GM04503 (cell line): Measurements from ENCODE around the gene SLC6A19.

Source experiments
- DNase-seq: peaks from one replicate; pipeline ENCODE4 v3.0.0-alpha.2; 2012; ENCODE audit warnings: low read depth

Gene SLC6A19

DNA sequence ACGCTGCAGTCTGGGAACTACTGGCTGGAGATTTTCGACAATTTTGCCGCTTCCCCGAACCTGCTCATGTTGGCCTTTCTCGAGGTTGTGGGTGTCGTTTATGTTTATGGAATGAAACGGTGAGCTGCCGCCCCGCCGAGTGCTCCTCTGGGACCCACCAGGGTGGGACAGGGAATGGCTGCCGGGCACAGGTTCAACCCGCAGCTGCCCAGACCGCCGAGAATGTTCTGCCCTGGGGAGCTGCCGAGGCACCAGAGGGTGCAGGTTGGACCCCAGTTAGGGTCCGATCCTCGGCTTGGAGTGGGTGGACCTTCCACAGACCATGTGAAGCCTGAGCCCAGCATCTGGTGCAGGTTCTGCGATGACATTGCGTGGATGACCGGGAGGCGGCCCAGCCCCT, 42.9 kb downstream of the SLC6A19 start:
- no peak for DNase-seq

- no peak for DNase-seq
These were observed 43.6 kb downstream of the SLC6A19 start for GRCh38 chr5:1244976-1245375.

DNA sequence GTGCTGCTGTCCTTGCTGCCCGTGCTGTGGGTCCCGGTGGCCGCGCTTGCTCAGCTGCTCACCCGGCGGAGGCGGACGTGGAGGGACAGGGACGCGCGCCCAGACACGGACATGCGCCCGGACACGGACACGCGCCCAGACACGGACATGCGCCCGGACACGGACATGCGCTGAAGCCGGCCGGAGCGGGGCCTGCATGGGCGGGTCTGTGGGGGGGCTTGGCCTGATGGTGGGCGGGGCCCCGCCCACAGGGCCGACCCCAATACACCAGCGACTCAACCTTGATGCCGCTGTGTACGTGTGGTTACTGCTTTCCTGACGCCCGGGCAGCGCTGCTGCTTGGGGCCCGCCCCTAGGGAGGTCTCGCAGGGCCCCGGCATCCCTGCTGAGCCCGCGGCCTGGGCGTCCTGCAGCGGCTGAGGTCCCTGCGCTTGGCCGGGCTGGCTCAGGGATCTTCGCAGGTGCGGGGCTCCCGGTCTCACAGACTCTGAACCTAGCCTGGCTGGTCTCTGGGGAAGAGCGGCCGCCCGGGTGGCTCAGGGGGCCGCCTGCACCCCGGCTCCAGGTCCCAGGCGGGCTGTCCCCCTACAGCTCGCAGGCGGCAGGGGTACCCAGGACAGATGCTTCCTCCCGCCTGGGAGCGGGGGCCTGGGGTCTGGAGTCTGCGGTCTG, 44.6 kb downstream of the SLC6A19 start:
- DNase-seq = no peak

DNA sequence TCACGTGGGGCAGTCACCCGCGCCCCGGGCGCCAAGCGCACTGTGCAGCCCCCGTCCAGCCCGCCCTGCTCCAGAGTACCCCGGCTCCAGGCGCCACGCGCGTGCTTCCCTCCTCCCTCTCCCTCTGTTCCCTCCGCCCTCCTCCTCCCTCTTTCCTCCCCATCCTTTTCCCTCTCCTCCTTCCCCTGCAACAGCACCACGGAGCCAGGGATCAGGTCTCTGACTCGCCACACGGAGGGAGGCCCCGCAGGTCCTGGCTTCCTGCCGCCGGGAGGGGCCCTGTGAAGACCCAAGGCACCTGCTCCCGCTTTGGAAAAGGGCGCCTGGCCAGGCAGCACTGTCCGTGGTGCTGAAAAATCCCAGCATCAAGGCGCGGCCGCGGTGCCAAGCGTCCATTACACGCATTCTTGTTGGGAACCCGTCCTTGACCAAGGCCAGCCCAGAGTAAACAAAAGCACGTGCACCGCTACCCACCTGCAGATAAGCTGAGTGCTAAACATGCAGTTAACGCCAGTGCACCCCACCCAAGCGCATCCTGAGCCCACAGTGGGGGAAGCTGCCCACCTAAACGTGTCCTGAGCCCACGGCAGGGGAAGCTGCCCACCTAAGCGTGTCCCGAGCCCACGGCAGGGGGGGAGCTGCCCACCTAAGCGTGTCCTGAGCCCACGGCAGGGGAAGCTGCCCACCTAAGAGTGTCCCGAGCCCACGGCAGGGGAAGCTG, 45.5 kb downstream of the SLC6A19 start:
- no peak for DNase-seq

GRCh38 chr5:1247811-1248210, 46.4 kb downstream of the SLC6A19 start:
- no peak for DNase-seq

GRCh38 chr5:1249366-1250280, 48.2 kb downstream of the SLC6A19 start:
- no peak for DNase-seq

DNA sequence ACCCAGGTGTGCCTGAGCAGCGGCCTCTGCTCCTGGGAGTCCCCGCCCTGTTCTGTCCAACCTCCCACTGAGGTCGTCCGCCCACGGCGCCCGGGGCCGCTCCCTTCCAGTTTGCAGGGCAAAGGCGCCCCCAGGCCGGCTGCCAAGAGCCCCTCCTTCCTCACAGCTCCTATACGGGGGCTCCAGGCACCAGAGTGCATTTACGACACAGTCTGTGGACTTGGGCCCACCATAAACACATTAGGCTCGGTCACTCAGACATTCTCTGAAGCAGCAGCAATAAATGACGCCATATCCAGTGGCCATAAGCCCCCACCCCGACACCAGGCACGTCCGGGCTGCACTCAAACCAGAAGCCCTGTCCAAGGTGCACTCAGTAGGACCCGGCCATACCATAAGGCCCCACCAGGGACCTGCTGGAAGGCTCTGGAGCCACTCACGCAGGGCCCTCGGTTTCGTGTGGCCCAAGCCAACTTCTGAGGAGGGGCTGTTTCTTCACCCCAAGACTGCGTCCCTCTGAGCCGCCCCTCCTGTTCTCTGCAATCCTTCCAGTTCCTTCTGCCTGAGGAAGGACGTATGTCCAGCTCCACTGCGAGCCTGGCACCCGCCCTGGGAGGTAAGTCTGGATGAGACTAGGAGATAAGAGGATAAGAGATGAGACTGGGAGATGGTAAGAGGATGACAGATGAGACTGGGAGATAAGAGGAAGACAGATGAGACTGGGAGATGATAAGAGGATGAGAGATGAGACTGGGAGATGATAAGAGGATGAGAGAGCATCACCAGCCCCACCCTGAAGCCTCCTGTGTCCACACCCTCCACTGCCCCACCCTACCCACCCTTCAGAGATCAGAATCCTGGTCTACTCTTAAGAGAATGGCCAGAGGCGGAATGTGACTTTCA, 50.5 kb downstream of the SLC6A19 start:
- DNase-seq = no peak

DNA sequence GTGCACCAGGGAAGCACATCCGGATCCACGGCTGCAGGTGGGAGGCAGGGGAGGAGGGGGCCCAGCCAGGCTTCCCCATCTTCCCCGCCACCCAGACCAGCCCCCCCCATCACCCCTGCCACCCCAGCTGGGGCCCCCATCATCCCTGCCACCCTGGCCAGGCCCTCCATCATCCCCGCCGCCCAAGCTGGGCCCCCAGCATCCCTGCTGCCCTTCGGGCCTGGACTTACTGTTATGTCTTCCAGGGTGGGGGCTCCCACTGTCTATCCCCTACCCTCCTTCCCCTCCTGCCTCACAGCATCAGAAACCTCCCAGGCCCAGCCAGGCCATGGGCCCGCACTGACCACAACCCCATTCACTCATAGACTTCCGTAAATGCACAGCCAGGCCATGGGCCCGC, 51.3 kb downstream of the SLC6A19 start:
- DNase-seq = no peak

DNA sequence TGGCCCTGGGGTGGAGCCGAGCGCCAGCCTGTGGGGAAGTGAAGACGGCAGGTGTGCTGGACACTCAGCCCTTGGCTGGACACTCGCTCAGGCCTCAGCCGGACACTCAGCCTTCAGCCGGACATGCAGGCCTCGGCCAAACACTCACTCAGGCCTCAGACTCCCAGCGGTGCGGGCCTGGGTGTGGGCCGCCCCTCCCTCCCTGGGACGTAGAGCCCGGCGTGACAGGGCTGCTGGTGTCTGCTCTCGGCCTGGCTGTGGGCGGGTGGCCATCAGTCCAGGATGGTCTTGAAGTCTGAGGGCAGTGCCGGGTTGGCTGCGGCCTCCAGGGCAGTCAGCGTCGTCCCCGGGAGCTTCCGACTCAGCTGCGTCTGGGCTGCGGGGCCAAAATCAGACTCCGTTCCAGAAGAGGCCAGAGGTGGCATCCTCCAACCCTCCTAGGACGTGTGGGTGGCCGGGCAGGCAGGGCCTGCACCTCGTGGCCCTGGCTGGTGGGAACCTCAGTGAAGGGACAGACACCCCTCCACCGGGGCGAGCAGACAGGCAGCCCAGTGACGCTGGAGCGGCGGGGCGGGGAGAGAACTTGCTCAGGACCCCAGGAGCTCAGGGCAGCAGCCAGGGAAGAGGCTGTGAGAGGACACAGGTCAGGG, 52.2 kb downstream of the SLC6A19 start:
- no peak for DNase-seq

- no peak for DNase-seq
These were observed 52.8 kb downstream of the SLC6A19 start for GRCh38 chr5:1254196-1254595.

DNA sequence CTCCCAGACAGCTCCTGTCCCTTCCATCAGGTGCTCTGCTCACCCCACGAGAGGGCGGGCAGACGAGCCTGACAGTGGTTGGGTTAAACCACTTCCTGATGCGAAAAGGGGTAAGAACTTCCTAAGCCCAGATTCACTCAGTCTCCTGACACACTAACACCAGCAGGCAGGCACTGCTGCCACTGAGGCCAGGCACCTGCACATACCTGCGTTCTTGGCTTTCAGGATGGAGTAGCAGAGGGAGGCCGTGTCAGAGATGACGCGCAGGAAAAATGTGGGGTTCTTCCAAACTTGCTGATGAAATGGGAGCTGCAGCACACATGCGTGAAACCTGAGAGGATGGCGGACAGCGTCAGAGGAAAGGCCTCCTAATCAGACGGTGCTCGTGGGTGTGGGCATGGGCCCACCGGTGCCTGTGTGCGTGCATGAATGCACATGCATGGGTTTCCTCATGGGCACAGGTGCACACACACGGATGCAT, 53.7 kb downstream of the SLC6A19 start:
- no peak for DNase-seq

DNA sequence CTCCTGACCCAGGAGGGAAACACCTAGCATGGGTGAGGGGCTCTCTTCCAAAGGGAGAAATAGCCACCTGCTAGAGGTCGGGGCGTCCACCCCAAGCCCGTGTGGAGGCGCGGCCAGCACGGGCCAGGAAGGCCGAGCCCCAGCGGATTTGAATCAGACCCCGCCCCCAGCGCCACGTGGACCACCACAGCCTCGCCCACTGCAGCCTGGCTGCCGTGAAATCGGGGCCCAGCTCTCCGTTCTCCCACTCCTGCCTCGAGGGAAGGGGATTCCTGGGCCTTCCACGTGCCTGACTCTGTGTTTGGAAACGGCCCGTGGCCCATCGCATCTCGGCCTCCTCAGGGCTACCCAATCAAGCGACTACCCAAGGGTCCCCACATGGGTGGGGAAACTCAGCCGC, 55.4 kb downstream of the SLC6A19 start:
- DNase-seq = no peak

- no peak for DNase-seq
These were observed 56.0 kb downstream of the SLC6A19 start for GRCh38 chr5:1257363-1257762.

- no peak for DNase-seq
These were observed 56.4 kb downstream of the SLC6A19 start for GRCh38 chr5:1257841-1258240.

- DNase-seq = no peak
These were observed 58.5 kb downstream of the SLC6A19 start for GRCh38 chr5:1259806-1260480.

DNA sequence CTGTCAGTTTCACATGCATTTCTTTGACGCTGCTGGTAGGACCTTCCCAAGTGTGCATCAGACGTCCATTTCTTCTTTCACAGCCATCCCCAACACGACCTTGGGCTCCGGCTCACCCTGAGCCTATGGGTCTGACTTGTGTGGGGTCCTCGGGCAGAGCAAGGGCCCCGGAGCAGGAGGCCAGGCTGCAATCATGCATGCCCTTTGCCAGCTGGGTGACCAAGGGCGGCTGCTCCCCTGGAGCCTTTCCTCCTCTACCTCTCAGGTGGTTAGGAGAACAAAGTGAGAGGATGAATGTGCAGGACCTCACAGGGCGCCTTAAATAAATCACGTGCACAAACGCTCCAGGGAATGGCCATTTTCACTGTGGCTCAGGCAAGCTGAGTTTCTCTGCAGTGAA, 60.2 kb downstream of the SLC6A19 start:
- no peak for DNase-seq

GRCh38 chr5:1262381-1262780, 61.0 kb downstream of the SLC6A19 start:
- no peak for DNase-seq

DNA sequence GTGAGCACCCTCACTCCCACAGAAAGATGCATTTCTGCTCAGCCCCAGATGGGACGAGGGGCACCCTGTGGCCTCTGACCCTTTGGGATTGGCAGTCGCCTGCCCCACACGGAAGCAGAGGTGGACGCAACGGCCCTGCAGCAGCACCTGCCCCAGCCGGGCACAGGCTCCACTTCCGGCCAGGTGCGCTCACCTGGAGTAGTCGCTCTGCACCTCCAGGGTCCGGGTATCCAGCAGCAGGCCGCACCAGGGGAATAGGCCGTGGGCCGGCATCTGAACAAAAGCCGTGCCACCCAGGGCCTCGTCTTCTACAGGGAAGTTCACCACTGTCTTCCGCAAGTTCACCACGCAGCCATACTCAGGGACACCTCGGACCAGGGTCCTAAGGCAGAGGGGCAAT, 62.8 kb downstream of the SLC6A19 start:
- DNase-seq = no peak

GRCh38 chr5:1265026-1265425, 63.6 kb downstream of the SLC6A19 start:
- no peak for DNase-seq
